ENCODE measurements around the gene NOSTRIN.

GRCh38 chr2:168775837-168776236, 26.6 kb upstream of the NOSTRIN start:
- TF ChIP-seq CTCF (IDR thresholded peaks at IDR 0.05; ENCODE audit: insufficient read depth, low read length, poor library complexity, severe bottlenecking) (no peak), EZH2phosphoT487 (conservative IDR thresholded peaks at IDR 0.05; ENCODE audit: low read length) (no peak)

Measured in SU-DHL-6 (cell line).